ENCODE measurements around the gene SLC8A1.

DNA sequence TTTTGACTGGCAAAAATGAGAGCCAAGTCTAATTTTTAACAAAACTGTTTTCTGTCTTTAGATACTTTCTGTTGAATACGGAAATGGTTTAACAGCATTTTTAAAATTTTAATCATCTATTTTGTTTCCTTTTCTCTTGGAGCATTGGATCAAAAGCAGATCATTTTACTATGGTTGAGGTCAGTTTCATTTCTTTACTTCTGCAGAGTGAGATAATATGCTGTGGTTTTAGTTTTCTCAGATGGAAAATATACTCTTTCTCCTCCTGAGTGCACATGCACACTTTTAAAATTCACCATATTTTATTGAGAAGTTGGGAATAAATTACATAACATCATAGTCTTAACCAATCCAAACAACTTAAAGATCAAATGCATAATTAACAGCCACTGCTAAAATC lies 283.3 kb downstream of the SLC8A1 start:
- no peak for TF ChIP-seq CTCF (conservative IDR thresholded peaks at IDR 0.05; ENCODE audit: low read length)
- TF ChIP-seq EZH2phosphoT487 (IDR thresholded peaks at IDR 0.05; ENCODE audit: borderline replicate concordance): no peak
